Caco-2 (cell line): ENCODE data around the gene MYO16. TPM values are rescaled to one million over a fixed set of nuclear protein-coding genes. Genes with fewer than 3 reads are reported as not detected.

Source experiments
- BruUV-seq: library from RNA; stranded (reverse); fragments of 400-500 nt; replicated peaks from 2 replicates; lab custom pipeline; 2021; lab: Mats Ljungman, UMichigan
- CTCF ChIA-PET: fragments of 300-600 bp; sonication (Branson Sonifier 250); formaldehyde crosslinking; loops from one replicate; lab custom pipeline; 2022; ENCODE audit warnings: antibody characterized with exemption; lab: Charles Lee
- POLR2A ChIA-PET: fragments of 300-600 bp; sonication (Branson Sonifier 250); formaldehyde crosslinking; loops from one replicate; lab custom pipeline; 2022; ENCODE audit warnings: antibody characterized with exemption; lab: Charles Lee
- DNase-seq, 2 experiments: peaks; one replicate each; pipeline versions ENCODE4 v3.0.0 to v3.0.0-alpha.2; 2020 to 2022
- H3K27me3 ChIP-seq: replicated peaks from 2 replicates; pipeline ENCODE4 v1.6.0; 2011; ENCODE audit warnings: low read length; ENCODE audit not compliant: control insufficient read depth, insufficient read depth
- H3K36me3 ChIP-seq: 2 replicates; pipeline ENCODE4 v1.5.1; 2011; ENCODE audit warnings: low read length; ENCODE audit not compliant: control insufficient read depth, insufficient read depth
- H3K4me1 ChIP-seq: fragments of 250-450 bp; sonication (Bioruptor Pico); 2 replicates; pipeline ENCODE4 v1.5.1; 2020; ENCODE audit warnings: mild to moderate bottlenecking
- H3K4me3 ChIP-seq: 2 replicates; pipeline ENCODE4 v1.5.1; 2011; ENCODE audit warnings: low read depth, mild to moderate bottlenecking, control low read depth, low read length
- H3K9me3 ChIP-seq: fragments of 250-450 bp; sonication (Bioruptor Pico); 2 replicates; pipeline ENCODE4 v1.5.1; 2020; ENCODE audit warnings: mild to moderate bottlenecking, moderate library complexity
- H3K27ac Mint-ChIP-seq: one replicate; pipeline ENCODE4 v1.8.0; 2022; ENCODE audit warnings: mixed read lengths; ENCODE audit not compliant: unreplicated experiment
- H3K27me3 Mint-ChIP-seq: one replicate; pipeline ENCODE4 v1.8.0; 2022; ENCODE audit warnings: mixed read lengths; ENCODE audit not compliant: insufficient read depth, unreplicated experiment
- H3K36me3 Mint-ChIP-seq: one replicate; pipeline ENCODE4 v1.8.0; 2022; ENCODE audit warnings: mild to moderate bottlenecking, mixed read lengths; ENCODE audit not compliant: insufficient read depth, unreplicated experiment
- H3K4me1 Mint-ChIP-seq: one replicate; pipeline ENCODE4 v1.8.0; 2022; ENCODE audit warnings: low read depth, mixed read lengths; ENCODE audit not compliant: unreplicated experiment
- H3K4me3 Mint-ChIP-seq: one replicate; pipeline ENCODE4 v1.8.0; 2022; ENCODE audit warnings: mild to moderate bottlenecking, moderate library complexity, mixed read lengths; ENCODE audit not compliant: unreplicated experiment
- H3K9me3 Mint-ChIP-seq: one replicate; pipeline ENCODE4 v1.8.0; 2022; ENCODE audit warnings: mixed read lengths; ENCODE audit not compliant: unreplicated experiment
- CTCF ChIP-seq, 2 experiments: fragments of 200-600 bp in 1 of 2; IDR thresholded peaks; 1 replicate in 1 of 2; 2 replicates in 1 of 2; pipeline versions ENCODE4 v1.5.1 to v1.8.0; 2011 to 2022; ENCODE audit warnings: antibody characterized with exemption in 1 of 2, control low read depth in 1 of 2, inconsistent platforms in 1 of 2, low read depth in 1 of 2, low read length in 1 of 2, mild to moderate bottlenecking in 1 of 2, moderate library complexity in 1 of 2; ENCODE audit not compliant: insufficient read depth in 1 of 2, severe bottlenecking in 1 of 2, unreplicated experiment in 1 of 2
- intact Hi-C: fragments of 100-400 bp; cut with micrococcal nuclease; formaldehyde crosslinking; loops from one replicate; pipeline ENCODE4 v1.10.0; 2022; ENCODE audit not compliant: unreplicated experiment
- total RNA-seq: library from RNA; stranded (reverse); gene quantifications from 2 replicates; pipeline ENCODE4 v1.2.3, GENCODE V29; 2022

MYO16 gene
- total RNA-seq, 1 experiment from 2014 or later: not detected

- BruUV-seq: no TSS peak
- CTCF ChIA-PET: no interaction called here
- DNase-seq: no peak
Measured at GRCh38 chr13:108816375-108816774, 187.0 kb downstream of the MYO16 start.

GRCh38 chr13:108827646-108828045 lies 198.2 kb downstream of the MYO16 start:
- no TSS peak for BruUV-seq
- no peak for DNase-seq
- no peak for TF ChIP-seq CTCF (IDR thresholded peaks at IDR 0.05; ENCODE audit: insufficient read depth in 1 of 2, low read depth in 1 of 2, low read length in 1 of 2, severe bottlenecking in 1 of 2, unreplicated experiment in 1 of 2)
- no peak overlapping the region for H3K4me3 ChIP-seq
- peaks cover 11% of the 10 kb centered on the region; the same call in 1 of the 2 replicates for H3K9me3 ChIP-seq
- H3K4me1 ChIP-seq: no peaks in the 10 kb centered on the region
- H3K9me3 Mint-ChIP-seq: peaks cover 10% of the 10 kb centered on the region
- CTCF ChIA-PET: no interaction called here
- no peaks in the 10 kb centered on the region for H3K36me3 ChIP-seq
- no peak overlapping the region for H3K4me3 Mint-ChIP-seq
- intact Hi-C loops: no loop called here
- no peaks in the 10 kb centered on the region for H3K27me3 Mint-ChIP-seq
- H3K27ac Mint-ChIP-seq: no peak overlapping the region
- H3K4me1 Mint-ChIP-seq: no peaks in the 10 kb centered on the region
- no peaks in the 10 kb centered on the region for H3K27me3 ChIP-seq
- POLR2A ChIA-PET: no interaction called here
- no peaks in the 10 kb centered on the region for H3K36me3 Mint-ChIP-seq

More at GRCh38 chr13:108816375-108816774, 187.0 kb downstream of the MYO16 start:
- Histone ChIP-seq H3K36me3 (no peaks in the 10 kb centered on the region), H3K27me3 (no peaks in the 10 kb centered on the region), H3K4me1 (no peaks in the 10 kb centered on the region), H3K9me3 (no peaks in the 10 kb centered on the region), H3K4me3 (no peak overlapping the region)
- TF ChIP-seq CTCF (IDR thresholded peaks at IDR 0.05; ENCODE audit: insufficient read depth in 1 of 2, low read depth in 1 of 2, low read length in 1 of 2, severe bottlenecking in 1 of 2, unreplicated experiment in 1 of 2): no peak
- H3K9me3 Mint-ChIP-seq: no peaks in the 10 kb centered on the region
- peaks cover 5% of the 10 kb centered on the region for H3K27me3 Mint-ChIP-seq
- H3K36me3 Mint-ChIP-seq: no peaks in the 10 kb centered on the region
- POLR2A ChIA-PET: no interaction called here
- H3K27ac Mint-ChIP-seq: no peak overlapping the region
- intact Hi-C loops: no loop called here
- no peak overlapping the region for H3K4me3 Mint-ChIP-seq
- no peaks in the 10 kb centered on the region for H3K4me1 Mint-ChIP-seq

- no peaks in the 10 kb centered on the region for H3K36me3 ChIP-seq
- Mint-ChIP-seq H3K4me1 (no peaks in the 10 kb centered on the region), H3K27me3 (no peaks in the 10 kb centered on the region), H3K4me3 (no peak overlapping the region), H3K36me3 (no peaks in the 10 kb centered on the region), H3K9me3 (peaks cover 10% of the 10 kb centered on the region), H3K27ac (no peak overlapping the region)
- BruUV-seq: no TSS peak
- no peak for DNase-seq
- H3K27me3 ChIP-seq: no peaks in the 10 kb centered on the region
- intact Hi-C loops: no loop called here
- H3K9me3 ChIP-seq: peaks cover 11% of the 10 kb centered on the region; the same call in 1 of the 2 replicates
- ChIA-PET CTCF (no interaction called here), POLR2A (no interaction called here)
- H3K4me3 ChIP-seq: no peak overlapping the region
- no peak for TF ChIP-seq CTCF (IDR thresholded peaks at IDR 0.05; ENCODE audit: insufficient read depth in 1 of 2, low read depth in 1 of 2, low read length in 1 of 2, severe bottlenecking in 1 of 2, unreplicated experiment in 1 of 2)
- 0 out of 2 replicates have a peak, but pooled peaks cover under 1% of the 10 kb centered on the region for H3K4me1 ChIP-seq
Measured at GRCh38 chr13:108828086-108828815, 198.8 kb downstream of the MYO16 start.
